SJCRH30 (cell line): ENCODE results near the gene HOXB8. TPM values are rescaled to one million over a fixed set of nuclear protein-coding genes. Genes with fewer than 3 reads are reported as not detected.

Source experiments
- DNase-seq, 2 experiments: peaks; one replicate each; pipeline ENCODE4 v3.0.0-alpha.2; 2015 to 2020
- H3K27ac ChIP-seq: fragments of 250-450 bp; sonication (Bioruptor Pico); 2 replicates; pipeline ENCODE4 v1.5.1; 2020; ENCODE audit warnings: mild to moderate bottlenecking, moderate library complexity
- H3K27me3 ChIP-seq: fragments of 250-450 bp; sonication (Bioruptor Pico); 2 replicates; pipeline ENCODE4 v1.5.1; 2020; ENCODE audit warnings: mild to moderate bottlenecking, moderate library complexity
- H3K36me3 ChIP-seq: fragments of 250-450 bp; sonication (Bioruptor Pico); 2 replicates; pipeline ENCODE4 v1.5.1; 2020; ENCODE audit warnings: mild to moderate bottlenecking, moderate library complexity
- H3K4me1 ChIP-seq: fragments of 250-450 bp; sonication (Bioruptor Pico); 2 replicates; pipeline ENCODE4 v1.5.1; 2020; ENCODE audit warnings: mild to moderate bottlenecking, moderate library complexity
- H3K4me3 ChIP-seq: fragments of 250-450 bp; sonication (Bioruptor Pico); 2 replicates; pipeline ENCODE4 v1.5.1; 2020; ENCODE audit warnings: mild to moderate bottlenecking, moderate library complexity
- H3K9me3 ChIP-seq: fragments of 250-450 bp; sonication (Bioruptor Pico); replicated peaks from 2 replicates; pipeline ENCODE4 v1.5.1; 2020; ENCODE audit warnings: mild to moderate bottlenecking, moderate library complexity
- total RNA-seq: library from RNA; depleted of rRNA; stranded (reverse); fragments of >200 nt; shearing (Covaris generic); gene quantifications from 2 replicates; pipeline ENCODE4 v1.2.3, GENCODE V29; 2014

The HOXB8 gene
- total RNA-seq, 1 experiment from 2014 or later: 0.38 TPM

GRCh38 chr17:48630925-48631692, 16.0 kb upstream of the HOXB8 start:
- H3K4me1 ChIP-seq: peaks cover 3% of the 10 kb centered on the region
- H3K36me3 ChIP-seq: no peaks in the 10 kb centered on the region
- H3K9me3 ChIP-seq: no peaks in the 10 kb centered on the region
- peaks cover 10% of the 10 kb centered on the region; the same call in 1 of the 2 replicates for H3K27me3 ChIP-seq
- no peak for DNase-seq
- H3K4me3 ChIP-seq: no peak overlapping the region
- H3K27ac ChIP-seq: no peak overlapping the region

- Histone ChIP-seq H3K27me3 (peaks cover 5% of the 10 kb centered on the region; the same call in 1 of the 2 replicates), H3K27ac (no peak overlapping the region), H3K9me3 (no peaks in the 10 kb centered on the region), H3K4me3 (no peak overlapping the region), H3K4me1 (no peaks in the 10 kb centered on the region; the same call in none of the 2 replicates), H3K36me3 (no peaks in the 10 kb centered on the region)
- DNase-seq: no peak
Measured at GRCh38 chr17:48630009-48630924, 15.2 kb upstream of the HOXB8 start.

- Histone ChIP-seq H3K27me3 (peaks cover 11% of the 10 kb centered on the region), H3K27ac (no peak overlapping the region), H3K4me3 (no peak overlapping the region), H3K36me3 (no peaks in the 10 kb centered on the region), H3K4me1 (no peaks in the 10 kb centered on the region; the same call in 1 of the 2 replicates), H3K9me3 (no peaks in the 10 kb centered on the region)
- DNase-seq: no peak
Measured at GRCh38 chr17:48629411-48629759, 14.3 kb upstream of the HOXB8 start.

- Histone ChIP-seq H3K9me3 (no peaks in the 10 kb centered on the region), H3K36me3 (no peaks in the 10 kb centered on the region), H3K4me3 (no peak overlapping the region), H3K4me1 (no peaks in the 10 kb centered on the region; the same call in 1 of the 2 replicates), H3K27ac (no peak overlapping the region), H3K27me3 (peaks cover 16% of the 10 kb centered on the region)
- no peak for DNase-seq
Measured at GRCh38 chr17:48628649-48629410, 13.7 kb upstream of the HOXB8 start.

GRCh38 chr17:48627623-48628521, 12.8 kb upstream of the HOXB8 start:
- Histone ChIP-seq H3K36me3 (no peaks in the 10 kb centered on the region), H3K4me3 (no peak overlapping the region), H3K27me3 (peaks cover 17% of the 10 kb centered on the region), H3K4me1 (no peaks in the 10 kb centered on the region; the same call in 1 of the 2 replicates), H3K9me3 (no peaks in the 10 kb centered on the region), H3K27ac (no peak overlapping the region)
- DNase-seq: no peak

GRCh38 chr17:48627118-48627597, 12.1 kb upstream of the HOXB8 start:
- H3K36me3 ChIP-seq: no peaks in the 10 kb centered on the region
- peaks cover 17% of the 10 kb centered on the region for H3K27me3 ChIP-seq
- peak overlapping the region; percentile 8; the same call in 1 of the 2 replicates for H3K27ac ChIP-seq
- H3K9me3 ChIP-seq: no peaks in the 10 kb centered on the region
- no peaks in the 10 kb centered on the region; the same call in 1 of the 2 replicates for H3K4me1 ChIP-seq
- DNase-seq: peak in 1 of 2 experiments; percentile 20
- peak overlapping the region; percentile 59 for H3K4me3 ChIP-seq

- H3K27ac ChIP-seq: peak within 1 kb of the TSS; percentile 8; the same call in 1 of the 2 replicates
- H3K9me3 ChIP-seq: no peaks in the 10 kb centered on the region
- no peaks in the 10 kb centered on the region; the same call in 1 of the 2 replicates for H3K4me1 ChIP-seq
- peaks cover 17% of the 10 kb centered on the region for H3K27me3 ChIP-seq
- no peaks in the 10 kb centered on the region for H3K36me3 ChIP-seq
- DNase-seq: peak; percentile 61 to 62
- H3K4me3 ChIP-seq: peak within 1 kb of the TSS; percentile 59
Measured at GRCh38 chr17:48626245-48627117, 11.4 kb upstream of the HOXB8 start, which contains the start of gene HOXB9. HOXB9 (minus strand) TSS chr17:48626358; CDS start chr17:48626269, 89 bp downstream.

GRCh38 chr17:48625495-48626244, 10.6 kb upstream of the HOXB8 start:
- Histone ChIP-seq H3K9me3 (no peaks in the 10 kb centered on the region), H3K36me3 (no peaks in the 10 kb centered on the region), H3K27ac (no peak overlapping the region), H3K4me1 (no peaks in the 10 kb centered on the region; the same call in 1 of the 2 replicates), H3K27me3 (peaks cover 12% of the 10 kb centered on the region), H3K4me3 (peak overlapping the region; percentile 59)
- peak; percentile 30 to 53 for DNase-seq

- DNase-seq: peak; percentile 29 to 49
- Histone ChIP-seq H3K36me3 (no peaks in the 10 kb centered on the region), H3K9me3 (no peaks in the 10 kb centered on the region), H3K27ac (no peak overlapping the region), H3K4me1 (no peaks in the 10 kb centered on the region; the same call in 1 of the 2 replicates), H3K27me3 (peaks cover 12% of the 10 kb centered on the region), H3K4me3 (peak overlapping the region; percentile 59)
Measured at GRCh38 chr17:48624544-48625494, 9.7 kb upstream of the HOXB8 start.

- no peak for DNase-seq
- no peaks in the 10 kb centered on the region; the same call in 1 of the 2 replicates for H3K4me1 ChIP-seq
- H3K4me3 ChIP-seq: no peak overlapping the region
- H3K36me3 ChIP-seq: no peaks in the 10 kb centered on the region
- no peaks in the 10 kb centered on the region for H3K9me3 ChIP-seq
- H3K27me3 ChIP-seq: peaks cover 12% of the 10 kb centered on the region
- no peak overlapping the region for H3K27ac ChIP-seq
Measured at GRCh38 chr17:48624118-48624517, 9.0 kb upstream of the HOXB8 start.

- peaks cover 13% of the 10 kb centered on the region for H3K27me3 ChIP-seq
- no peaks in the 10 kb centered on the region; the same call in 1 of the 2 replicates for H3K4me1 ChIP-seq
- H3K9me3 ChIP-seq: no peaks in the 10 kb centered on the region
- H3K4me3 ChIP-seq: no peak overlapping the region
- no peaks in the 10 kb centered on the region for H3K36me3 ChIP-seq
- H3K27ac ChIP-seq: no peak overlapping the region
- no peak for DNase-seq
Measured at GRCh38 chr17:48623583-48623982, 8.5 kb upstream of the HOXB8 start.
